ENCODE data around the gene PER1.

DNA sequence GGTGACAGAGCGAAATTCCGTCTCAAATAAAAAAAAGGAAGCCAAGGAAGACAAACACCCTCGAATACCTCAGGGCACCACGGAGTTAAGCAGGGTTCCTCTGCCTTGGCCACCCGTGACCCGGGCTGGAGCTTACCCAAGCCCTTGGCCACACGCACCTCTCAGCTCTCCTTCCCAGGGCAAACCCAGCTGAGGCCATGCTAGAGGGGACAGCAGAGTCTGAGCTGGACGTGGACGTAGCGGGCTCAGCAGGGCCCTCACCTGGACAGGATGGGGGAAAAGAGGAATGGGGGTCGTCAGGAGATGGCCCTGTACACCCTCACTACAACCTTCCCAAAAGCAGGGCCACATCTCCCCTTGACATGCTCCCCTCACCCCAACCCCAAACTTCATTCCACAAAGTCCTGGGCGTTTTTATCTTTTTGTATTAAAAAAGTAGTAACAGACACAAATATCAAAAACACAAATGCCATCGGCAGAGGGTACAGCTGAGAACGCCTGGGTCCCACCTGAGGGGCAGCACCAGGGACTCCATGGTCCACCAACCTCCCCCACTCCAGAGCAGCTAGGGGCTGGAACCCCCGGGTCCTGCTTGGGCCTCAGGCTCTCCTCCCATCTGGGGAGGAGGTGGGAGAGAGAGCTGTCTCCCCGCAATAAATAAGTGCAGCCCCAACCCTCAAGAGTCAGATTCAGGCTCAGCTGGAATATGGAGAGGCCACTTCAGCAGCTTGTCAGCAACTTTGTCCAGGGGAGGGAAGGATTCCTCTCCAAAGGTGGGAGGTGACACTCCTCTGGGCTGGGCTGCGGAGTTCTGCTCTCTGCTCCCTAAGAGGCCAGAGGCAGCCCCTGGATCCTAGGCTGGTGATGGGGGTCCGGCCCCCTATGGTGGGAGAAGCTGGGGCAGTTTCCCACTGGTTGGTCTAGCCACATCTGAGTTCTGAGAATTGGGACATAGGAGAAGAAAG is 11.9 kb downstream of the PER1 start:
- TF ChIP-seq, protein P1, sequence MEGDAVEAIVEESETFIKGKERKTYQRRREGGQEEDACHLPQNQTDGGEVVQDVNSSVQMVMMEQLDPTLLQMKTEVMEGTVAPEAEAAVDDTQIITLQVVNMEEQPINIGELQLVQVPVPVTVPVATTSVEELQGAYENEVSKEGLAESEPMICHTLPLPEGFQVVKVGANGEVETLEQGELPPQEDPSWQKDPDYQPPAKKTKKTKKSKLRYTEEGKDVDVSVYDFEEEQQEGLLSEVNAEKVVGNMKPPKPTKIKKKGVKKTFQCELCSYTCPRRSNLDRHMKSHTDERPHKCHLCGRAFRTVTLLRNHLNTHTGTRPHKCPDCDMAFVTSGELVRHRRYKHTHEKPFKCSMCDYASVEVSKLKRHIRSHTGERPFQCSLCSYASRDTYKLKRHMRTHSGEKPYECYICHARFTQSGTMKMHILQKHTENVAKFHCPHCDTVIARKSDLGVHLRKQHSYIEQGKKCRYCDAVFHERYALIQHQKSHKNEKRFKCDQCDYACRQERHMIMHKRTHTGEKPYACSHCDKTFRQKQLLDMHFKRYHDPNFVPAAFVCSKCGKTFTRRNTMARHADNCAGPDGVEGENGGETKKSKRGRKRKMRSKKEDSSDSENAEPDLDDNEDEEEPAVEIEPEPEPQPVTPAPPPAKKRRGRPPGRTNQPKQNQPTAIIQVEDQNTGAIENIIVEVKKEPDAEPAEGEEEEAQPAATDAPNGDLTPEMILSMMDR (IDR thresholded peaks at IDR 0.05 in 4 of 5, conservative IDR thresholded peaks at IDR 0.05 in 1 of 5), result no peak
- TF ChIP-seq POLR2A (IDR thresholded peaks at IDR 0.05), result peak in 1 of 2 donors; percentile 2

All from gastrocnemius medialis (tissue), 4 donors.